Medulla oblongata (tissue), 1 donor: ENCODE results near the gene NEO1.
"Not testable (repeated sequence)": the region's sequence is repeated elsewhere in the genome, so short reads cannot be mapped to it uniquely, and the experiment has no call there.

Experiments used
- DNase-seq: peaks from one replicate; pipeline ENCODE4 v3.0.0-alpha.2; 2015; ENCODE audit errors: extremely low spot score

The NEO1 gene

GRCh38 chr15:73212424-73212823 is 160.2 kb downstream of the NEO1 start:
- no peak for DNase-seq

GRCh38 chr15:73221450-73221849 is 169.2 kb downstream of the NEO1 start:
- DNase-seq: not testable (repeated sequence)

GRCh38 chr15:73225358-73226015 is 173.2 kb downstream of the NEO1 start:
- no peak for DNase-seq

GRCh38 chr15:73226093-73226814 is 174.0 kb downstream of the NEO1 start:
- DNase-seq: peak; percentile 44

- DNase-seq: no peak
These were observed 175.3 kb downstream of the NEO1 start for GRCh38 chr15:73227433-73228056.

- no peak for DNase-seq
These were observed 175.9 kb downstream of the NEO1 start for GRCh38 chr15:73228128-73228646.

- no peak for DNase-seq
These were observed 179.6 kb downstream of the NEO1 start for GRCh38 chr15:73231661-73232419.

- no peak for DNase-seq
These were observed 180.5 kb downstream of the NEO1 start for GRCh38 chr15:73232776-73233175.

- no peak for DNase-seq
These were observed 181.4 kb downstream of the NEO1 start for GRCh38 chr15:73233623-73234022.

- no peak for DNase-seq
These were observed 185.6 kb downstream of the NEO1 start for GRCh38 chr15:73237910-73238309.

- no peak for DNase-seq
These were observed 187.4 kb downstream of the NEO1 start for GRCh38 chr15:73239564-73240215.

- DNase-seq: peak; percentile 84
These were observed 188.7 kb downstream of the NEO1 start for GRCh38 chr15:73240866-73241499.

- no peak for DNase-seq
These were observed 192.1 kb downstream of the NEO1 start for GRCh38 chr15:73244333-73244732.

GRCh38 chr15:73246439-73246838 is 194.2 kb downstream of the NEO1 start:
- no peak for DNase-seq

GRCh38 chr15:73246898-73247297 is 194.6 kb downstream of the NEO1 start:
- DNase-seq: no peak

GRCh38 chr15:73247331-73247730 is 195.1 kb downstream of the NEO1 start:
- no peak for DNase-seq

GRCh38 chr15:73249499-73249898 is 197.2 kb downstream of the NEO1 start:
- DNase-seq: no peak

GRCh38 chr15:73254598-73254997 is 202.3 kb downstream of the NEO1 start:
- DNase-seq: no peak

GRCh38 chr15:73258271-73259108 is 206.2 kb downstream of the NEO1 start:
- no peak for DNase-seq

GRCh38 chr15:73264881-73265280 is 212.6 kb downstream of the NEO1 start:
- no peak for DNase-seq
